Mammary epithelial cell (primary cell): ENCODE results near the gene SDF2L1.

Experiments used
- EZH2 ChIP-seq: IDR thresholded peaks from 2 replicates; pipeline ENCODE4 v1.6.1; 2012; ENCODE audit warnings: low read length, inconsistent platforms, borderline replicate concordance
- TF ChIP-seq, protein P1 (sequence below), 2 donors: IDR thresholded peaks in 1 of 2; conservative IDR thresholded peaks in 1 of 2; 2 replicates each; pipeline ENCODE4 v1.5.1; 2011 to 2012; ENCODE audit warnings: inconsistent platforms in 2 of 2, low read length in 2 of 2, mild to moderate bottlenecking in 2 of 2, control low read depth in 1 of 2, low read depth in 1 of 2; ENCODE audit not compliant: insufficient read depth in 1 of 2; ENCODE audit errors: extremely low read depth in 1 of 2

DNA sequence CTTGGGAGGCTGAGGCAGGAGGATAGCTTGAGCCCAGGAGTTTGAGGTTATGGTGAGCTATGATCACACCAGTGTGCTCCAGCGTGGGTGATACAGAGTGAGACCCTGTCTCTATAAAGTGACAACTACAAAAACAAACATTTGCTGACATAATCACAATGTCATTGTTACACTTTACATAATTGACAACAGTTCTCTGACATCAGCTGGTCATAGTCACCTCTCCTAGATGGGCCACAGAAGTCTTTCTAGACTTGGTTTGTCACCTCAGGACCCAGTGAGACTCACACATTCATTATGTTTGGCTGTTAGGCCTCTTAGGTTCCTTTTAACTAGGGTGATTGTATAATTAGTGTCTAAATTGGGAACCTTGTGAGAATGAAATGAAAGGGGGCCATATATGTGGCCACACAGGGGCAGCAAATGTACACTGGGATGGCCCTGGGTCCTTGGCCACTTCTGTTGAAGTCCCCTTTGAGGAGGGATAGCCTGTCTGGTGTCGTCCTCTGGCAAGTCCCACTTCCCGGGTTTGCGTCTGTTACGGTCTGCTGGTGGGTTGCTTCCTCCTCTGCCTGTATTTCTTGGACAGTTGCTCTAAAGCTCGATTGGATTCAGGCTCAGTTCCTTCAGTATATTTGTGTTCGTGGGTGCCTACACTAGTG is 17.9 kb downstream of the SDF2L1 start:
- TF ChIP-seq, protein P1, sequence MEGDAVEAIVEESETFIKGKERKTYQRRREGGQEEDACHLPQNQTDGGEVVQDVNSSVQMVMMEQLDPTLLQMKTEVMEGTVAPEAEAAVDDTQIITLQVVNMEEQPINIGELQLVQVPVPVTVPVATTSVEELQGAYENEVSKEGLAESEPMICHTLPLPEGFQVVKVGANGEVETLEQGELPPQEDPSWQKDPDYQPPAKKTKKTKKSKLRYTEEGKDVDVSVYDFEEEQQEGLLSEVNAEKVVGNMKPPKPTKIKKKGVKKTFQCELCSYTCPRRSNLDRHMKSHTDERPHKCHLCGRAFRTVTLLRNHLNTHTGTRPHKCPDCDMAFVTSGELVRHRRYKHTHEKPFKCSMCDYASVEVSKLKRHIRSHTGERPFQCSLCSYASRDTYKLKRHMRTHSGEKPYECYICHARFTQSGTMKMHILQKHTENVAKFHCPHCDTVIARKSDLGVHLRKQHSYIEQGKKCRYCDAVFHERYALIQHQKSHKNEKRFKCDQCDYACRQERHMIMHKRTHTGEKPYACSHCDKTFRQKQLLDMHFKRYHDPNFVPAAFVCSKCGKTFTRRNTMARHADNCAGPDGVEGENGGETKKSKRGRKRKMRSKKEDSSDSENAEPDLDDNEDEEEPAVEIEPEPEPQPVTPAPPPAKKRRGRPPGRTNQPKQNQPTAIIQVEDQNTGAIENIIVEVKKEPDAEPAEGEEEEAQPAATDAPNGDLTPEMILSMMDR (conservative IDR thresholded peaks at IDR 0.05 in 1 of 2, IDR thresholded peaks at IDR 0.05 in 1 of 2; ENCODE audit: extremely low read depth in 1 of 2, insufficient read depth in 1 of 2, low read depth in 1 of 2, low read length in 2 of 2): no peak
- no peak for TF ChIP-seq EZH2
